ENCODE results near the gene FBRS. TPM values are rescaled to one million over a fixed set of nuclear protein-coding genes. Genes with fewer than 3 reads are reported as not detected.

FBRS gene
- total RNA-seq, 1 experiment from 2014 or later = 16.8 TPM

GRCh38 chr16:30626236-30626635 lies 32.0 kb upstream of the FBRS start:
- H3K4me1 ChIP-seq (ENCODE audit: insufficient read depth, low read length) = no peaks in the 10 kb centered on the region
- no peak overlapping the region for H2BK120ac ChIP-seq (ENCODE audit: low read depth, low read length, poor library complexity, severe bottlenecking)
- no peak overlapping the region for H3K4me2 ChIP-seq (ENCODE audit: insufficient read depth, insufficient read length, low read length)
- no peak for DNase-seq
- H3K27me3 Mint-ChIP-seq (ENCODE audit: low read depth) = peaks cover 22% of the 10 kb centered on the region
- no peak overlapping the region for H2AK5ac ChIP-seq (ENCODE audit: insufficient read length, low read length)
- no peak overlapping the region for H4K5ac ChIP-seq (ENCODE audit: insufficient read length, low read depth, low read length)
- no peaks in the 10 kb centered on the region for H3K36me3 Mint-ChIP-seq (ENCODE audit: insufficient read depth in 1 of 3, low read depth in 3 of 3)
- H3K18ac ChIP-seq (ENCODE audit: insufficient read length, low read depth, low read length) = no peak overlapping the region
- H3K27ac Mint-ChIP-seq = no peak overlapping the region
- peaks cover 12 to 13% of the 10 kb centered on the region in 2 experiments for H3K4me1 Mint-ChIP-seq
- no peak overlapping the region for H4K8ac ChIP-seq (replicated peaks; ENCODE audit: insufficient read length, low read depth, low read length)
- no peaks in the 10 kb centered on the region for H3K23me2 ChIP-seq (ENCODE audit: insufficient read length, low read depth, low read length, poor library complexity, severe bottlenecking)
- no peaks in the 10 kb centered on the region for H3K79me2 ChIP-seq (ENCODE audit: insufficient read depth, low read length)
- no peaks in the 10 kb centered on the region for H4K20me1 ChIP-seq (ENCODE audit: control insufficient read depth, insufficient read depth, insufficient read length)
- TF ChIP-seq CTCF (conservative IDR thresholded peaks at IDR 0.05) = no peak
- no peak overlapping the region for H3K9ac ChIP-seq (ENCODE audit: extremely low read depth, insufficient read length, low read length)
- no peaks in the 10 kb centered on the region for H3K27me3 ChIP-seq (ENCODE audit: insufficient read depth, low read length)
- no CpG with 5 or more reads among the region's 9 CpGs for WGBS (ENCODE audit: extremely low coverage, insufficient read length, low lambda C conversion rate)
- H3K79me1 ChIP-seq (ENCODE audit: insufficient read depth, low read depth, low read length, poor library complexity, severe bottlenecking) = no peaks in the 10 kb centered on the region
- H3K4ac ChIP-seq (ENCODE audit: low read depth, low read length) = no peak overlapping the region
- H3K4me3 Mint-ChIP-seq = no peak overlapping the region
- no peak overlapping the region for H2BK15ac ChIP-seq (ENCODE audit: low read depth, low read length)
- H3K14ac ChIP-seq (ENCODE audit: insufficient read depth, low read length) = no peak overlapping the region
- H2AFZ ChIP-seq (ENCODE audit: low read length) = no peak overlapping the region
- H3K23ac ChIP-seq (ENCODE audit: insufficient read length, low read depth, low read length) = no peak overlapping the region
- H4K91ac ChIP-seq (ENCODE audit: insufficient read length, low read depth, low read length) = no peak overlapping the region
- H3K27ac ChIP-seq (ENCODE audit: insufficient read length, low read depth, low read length) = no peak overlapping the region
- no peak overlapping the region for H3K56ac ChIP-seq (ENCODE audit: insufficient read length, low read depth, low read length)
- no peaks in the 10 kb centered on the region for H3K9me3 Mint-ChIP-seq
- no peak overlapping the region for H2BK12ac ChIP-seq (ENCODE audit: insufficient read length, low read depth, low read length)
- H2BK5ac ChIP-seq (ENCODE audit: insufficient read length, low read length) = no peak overlapping the region
- H3T11ph ChIP-seq (ENCODE audit: low read length) = no peak overlapping the region
- H2BK20ac ChIP-seq (ENCODE audit: low read depth, low read length, poor library complexity, severe bottlenecking) = no peak overlapping the region
- no peaks in the 10 kb centered on the region for H3K9me3 ChIP-seq (ENCODE audit: control insufficient read depth, low read depth, low read length)

Data from H9 (cell line).